GM21529 (cell line): ENCODE data around the gene SCN8A.

ENCODE experiments used
- ATAC-seq: cut with Tn5 transposase; IDR thresholded peaks from one replicate; pipeline ENCODE4 v1.9.1; 2021; ENCODE audit not compliant: unreplicated experiment

SCN8A gene

DNA sequence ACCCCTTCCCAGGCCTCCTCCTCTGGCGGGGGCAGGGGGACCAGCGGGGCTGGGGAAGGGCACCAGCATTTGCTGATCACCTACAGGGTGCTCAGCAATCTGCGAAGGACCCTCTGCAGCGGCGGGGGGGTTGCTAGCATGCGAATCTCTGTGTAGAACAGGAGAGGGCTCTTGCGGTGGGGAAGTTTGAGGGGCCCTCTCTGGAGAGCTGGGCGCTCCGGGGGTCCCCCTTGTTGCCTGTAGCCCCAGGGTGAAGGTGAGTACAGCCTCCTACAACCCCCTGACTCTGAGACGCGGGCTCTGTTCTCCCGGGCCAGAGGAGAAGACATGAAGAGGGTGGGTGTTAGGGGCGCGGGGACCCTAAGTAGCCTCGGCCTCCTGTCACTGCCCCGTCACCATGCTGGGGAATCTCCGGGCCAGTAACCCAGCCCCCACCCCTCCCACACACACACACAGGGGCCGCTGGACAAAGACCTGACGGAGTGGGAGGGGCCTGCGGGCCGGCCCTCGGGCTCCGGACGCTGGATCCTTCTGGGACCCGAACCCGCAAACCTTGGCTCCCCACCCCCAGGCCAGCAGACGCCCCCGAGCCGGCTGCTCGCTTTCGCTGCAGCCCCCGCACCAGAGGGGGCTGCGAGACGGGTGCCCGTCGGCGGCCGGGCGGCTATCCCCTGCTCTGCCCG, 256.8 kb downstream of the SCN8A start:
- no peak for ATAC-seq

DNA sequence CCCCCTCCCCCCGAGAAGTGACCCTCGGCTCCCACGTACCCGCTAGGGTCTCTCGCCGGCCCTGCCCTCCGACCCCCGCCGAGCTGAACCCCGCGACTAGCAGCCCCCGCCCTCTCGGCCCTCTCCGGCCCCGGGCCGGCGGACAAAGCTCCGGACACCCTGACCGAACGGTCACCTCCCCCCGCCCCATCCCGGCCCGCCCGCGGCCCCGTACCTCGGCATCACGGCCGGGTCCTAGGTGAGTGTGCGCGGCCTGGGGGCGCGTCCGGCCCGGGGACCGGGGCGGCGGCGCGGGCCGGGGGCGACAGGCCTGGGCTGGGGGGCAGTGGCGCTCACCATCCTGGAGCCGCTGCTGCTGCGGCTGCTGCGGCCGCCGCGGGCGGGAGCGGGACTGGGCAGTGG, 257.3 kb downstream of the SCN8A start, which contains the start of gene FIGNL2:
Gene FIGNL2, minus strand, starts transcription at position 393 of the 402 bp plus-strand sequence. CDS start 26,305 bp downstream, outside the sequence.
- no peak for ATAC-seq

DNA sequence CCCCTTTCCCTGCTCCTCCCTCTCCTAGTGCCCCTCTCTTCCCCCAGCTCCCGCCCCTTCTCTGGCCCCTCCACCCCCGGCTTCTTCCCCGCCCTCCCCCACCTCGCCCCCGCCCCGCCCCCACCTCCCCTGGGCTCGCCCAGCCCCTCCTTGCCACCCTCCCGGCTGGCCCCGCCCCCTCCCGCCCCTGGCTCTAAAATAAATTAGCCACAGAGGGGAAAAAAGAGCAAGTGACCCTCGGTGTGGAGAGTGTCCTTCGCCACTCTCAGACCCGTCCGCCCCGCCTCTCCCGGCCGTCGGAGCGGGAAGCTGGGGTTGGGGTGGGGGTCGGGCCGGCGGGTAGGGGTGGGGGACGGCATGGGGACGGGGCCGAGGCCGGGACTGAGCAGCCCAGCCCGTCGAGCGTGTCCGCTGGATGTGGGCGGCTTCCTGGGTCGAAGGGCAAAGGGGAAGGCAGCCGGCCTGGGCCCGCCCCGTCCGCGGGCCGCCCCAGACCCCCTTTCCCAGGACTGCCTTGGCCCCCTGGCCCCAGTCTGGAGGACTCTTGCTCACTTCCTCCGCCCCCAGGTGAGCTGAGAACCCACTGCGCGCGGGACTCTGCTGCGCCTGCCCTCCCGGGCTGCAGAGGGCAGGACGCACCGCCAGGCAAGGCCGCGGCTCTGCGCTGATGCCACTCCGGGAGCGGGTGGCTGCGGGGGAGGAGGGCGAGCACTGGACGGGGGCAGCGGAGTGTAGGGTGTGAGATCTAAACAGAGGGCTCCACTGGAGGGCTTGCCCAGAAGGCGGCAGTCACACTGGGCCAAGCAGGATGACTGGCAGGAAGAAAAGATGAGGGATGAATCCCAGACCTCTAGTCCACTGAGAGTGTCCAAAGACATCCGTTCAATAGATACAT, 258.1 kb downstream of the SCN8A start:
- no peak for ATAC-seq

DNA sequence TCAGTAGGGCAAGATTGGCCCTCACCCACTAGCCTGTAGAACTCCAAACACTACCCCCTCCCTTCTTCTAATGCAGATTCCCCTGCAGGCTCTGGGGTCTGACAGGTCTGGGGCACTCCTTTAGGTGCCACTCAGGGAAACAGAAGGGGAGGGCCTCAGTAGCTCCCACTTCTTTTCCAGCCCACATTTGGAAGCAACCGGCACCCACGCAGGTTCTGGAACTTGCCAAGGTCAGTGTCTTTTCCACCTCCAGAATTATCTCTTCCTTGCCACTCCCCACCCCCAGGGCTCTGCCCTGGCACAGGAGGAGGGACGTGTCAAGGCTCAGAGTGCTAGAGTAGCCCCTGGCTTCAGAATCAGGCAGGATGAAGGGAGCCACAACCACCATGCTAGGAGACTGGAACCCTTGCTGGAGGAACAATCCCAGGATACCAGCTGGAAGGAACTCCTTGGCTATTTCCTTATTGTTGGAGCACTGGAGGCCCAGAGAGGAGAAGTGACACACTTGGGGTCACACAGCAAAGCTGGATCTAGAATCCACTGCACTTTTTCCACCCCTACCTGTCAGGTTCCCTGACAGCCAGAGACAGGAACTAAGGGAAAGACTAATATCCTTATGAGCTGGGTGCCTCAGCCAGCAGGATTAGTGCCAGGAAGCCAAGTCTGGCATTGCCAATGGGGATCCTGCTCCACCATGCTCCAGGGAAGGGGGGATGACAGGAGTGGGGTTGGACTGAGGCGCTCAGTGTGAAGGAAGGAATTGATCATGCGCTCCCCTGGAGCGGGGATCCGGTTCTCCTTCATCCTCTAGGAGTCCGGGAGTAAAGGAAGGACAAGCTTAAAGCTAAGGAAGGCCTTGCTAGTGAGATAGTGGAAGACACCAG, 259.3 kb downstream of the SCN8A start:
- no peak for ATAC-seq

DNA sequence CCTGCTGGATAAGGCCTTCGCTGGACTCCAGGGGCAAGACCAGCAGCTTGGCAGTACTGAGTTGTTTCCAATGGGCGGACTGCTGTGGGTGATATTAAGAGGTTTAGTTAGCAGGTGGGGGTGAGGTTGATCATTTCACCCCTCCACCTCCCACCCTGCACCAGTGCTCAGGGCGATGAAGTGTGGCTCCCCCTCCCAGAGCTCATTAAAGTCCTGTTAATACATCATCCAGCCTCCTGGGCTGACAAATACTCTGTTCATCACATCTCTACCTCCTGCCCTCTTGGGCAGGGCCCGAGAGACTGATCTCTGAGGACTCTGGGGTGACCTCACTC, 259.9 kb downstream of the SCN8A start:
- ATAC-seq = no peak

DNA sequence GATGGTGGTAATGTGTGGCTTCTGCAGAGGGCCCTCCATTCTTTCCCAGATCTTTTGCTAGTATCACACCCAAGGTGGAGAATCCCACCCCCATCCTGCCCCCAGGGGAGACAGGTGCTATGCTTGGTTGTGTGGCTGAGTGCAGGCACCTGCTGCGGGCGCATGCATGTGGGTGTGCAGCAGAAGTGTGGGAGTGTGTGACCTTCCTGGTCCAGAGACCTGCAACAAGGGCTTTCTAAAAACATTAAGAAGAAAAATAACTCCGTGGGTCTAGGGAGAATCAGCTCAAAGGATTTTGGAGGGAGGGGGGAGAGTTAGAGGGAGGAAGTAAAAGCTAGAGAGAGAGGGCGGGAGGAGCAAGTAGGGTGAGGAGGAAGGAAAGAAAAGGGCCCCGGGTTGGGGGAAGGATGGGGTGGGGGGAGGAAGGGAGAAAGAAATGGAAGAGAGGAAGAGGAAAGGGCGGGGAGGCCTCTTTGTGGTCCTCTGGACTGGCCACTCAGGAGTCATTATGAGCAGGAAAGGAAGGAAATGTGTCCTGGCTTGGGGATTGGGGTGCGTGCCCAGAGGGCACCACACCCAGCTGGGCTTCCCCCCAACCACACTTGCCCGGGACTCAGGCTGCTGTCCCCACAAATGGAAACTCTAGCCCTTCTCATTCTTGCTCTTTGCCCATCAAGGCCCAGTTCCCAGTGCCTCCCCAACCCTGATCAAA, 260.5 kb downstream of the SCN8A start:
- no peak for ATAC-seq

DNA sequence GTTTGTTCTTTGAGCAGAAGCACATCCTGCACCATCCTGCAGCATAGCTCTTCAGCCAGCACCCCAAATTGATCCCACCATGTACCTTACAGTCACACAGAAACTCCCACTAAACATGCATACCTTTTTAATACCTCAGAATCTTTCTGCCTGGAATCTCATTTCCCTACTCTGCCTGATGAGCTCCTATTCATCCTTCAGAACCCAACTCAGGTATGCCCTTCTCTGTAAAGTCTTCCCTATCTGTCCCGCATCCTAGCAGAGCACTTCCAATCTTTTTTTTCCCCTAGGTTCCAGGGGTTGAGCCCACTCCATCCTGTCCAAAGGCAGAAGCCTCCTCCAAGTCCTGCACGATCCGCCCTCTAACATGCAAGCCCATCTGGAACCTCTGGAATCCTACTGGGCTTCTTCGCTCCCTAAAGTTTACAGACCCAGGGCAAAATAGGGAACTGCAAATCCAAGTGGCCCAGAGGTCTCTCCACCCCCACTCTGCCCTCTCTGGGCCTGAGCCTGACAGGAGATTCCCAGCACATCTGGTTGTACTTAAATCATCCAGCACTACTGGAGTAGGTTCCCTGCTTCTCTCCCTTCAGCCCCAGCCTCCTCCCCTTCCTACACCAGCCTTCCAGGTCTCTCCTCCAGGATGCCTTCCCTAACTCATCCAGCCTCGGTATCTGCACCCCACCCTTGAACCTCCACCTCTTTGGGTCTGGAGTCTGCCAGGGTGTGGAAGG, 261.5 kb downstream of the SCN8A start:
- no peak for ATAC-seq

DNA sequence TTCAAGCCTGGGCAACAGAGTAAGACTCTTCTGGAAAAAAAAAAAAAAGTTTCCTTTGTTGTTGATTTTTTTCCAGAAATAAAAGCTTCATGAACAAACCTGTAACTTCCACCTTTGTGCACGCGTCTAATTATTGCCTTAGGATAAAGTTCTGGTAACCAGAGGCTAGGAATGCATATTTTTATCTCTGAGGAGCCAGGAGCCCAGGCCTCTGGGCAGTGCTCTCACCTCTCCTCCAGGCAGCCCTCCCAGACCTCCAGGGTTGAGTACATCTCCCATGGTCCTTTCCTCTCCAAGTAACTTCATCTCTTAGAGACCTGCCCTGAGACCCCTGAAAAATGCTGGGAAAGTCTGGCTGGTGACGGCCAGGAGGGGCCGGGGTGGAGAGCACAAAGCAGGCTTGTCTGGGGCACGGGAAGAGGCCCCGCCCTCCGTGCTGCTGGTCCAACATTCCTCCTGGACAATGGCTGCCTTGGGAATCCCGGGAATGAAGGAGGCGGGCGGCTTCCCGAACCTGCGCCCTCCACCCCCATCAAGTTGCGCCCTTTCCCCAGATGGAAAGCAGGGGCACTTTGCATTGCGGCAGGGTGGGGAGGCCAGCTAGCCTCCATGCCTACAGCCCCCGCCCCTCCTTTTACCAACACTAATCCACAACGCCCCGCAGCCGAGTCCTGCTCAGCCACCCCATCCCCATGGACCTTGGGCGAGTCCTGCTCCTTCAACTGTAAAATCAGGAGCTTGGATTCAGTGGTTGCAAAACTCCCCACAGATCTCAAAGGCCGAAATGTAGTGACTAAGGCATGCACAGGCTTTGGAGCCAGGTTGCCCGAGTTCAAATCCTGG, 264.8 kb downstream of the SCN8A start:
- no peak for ATAC-seq

DNA sequence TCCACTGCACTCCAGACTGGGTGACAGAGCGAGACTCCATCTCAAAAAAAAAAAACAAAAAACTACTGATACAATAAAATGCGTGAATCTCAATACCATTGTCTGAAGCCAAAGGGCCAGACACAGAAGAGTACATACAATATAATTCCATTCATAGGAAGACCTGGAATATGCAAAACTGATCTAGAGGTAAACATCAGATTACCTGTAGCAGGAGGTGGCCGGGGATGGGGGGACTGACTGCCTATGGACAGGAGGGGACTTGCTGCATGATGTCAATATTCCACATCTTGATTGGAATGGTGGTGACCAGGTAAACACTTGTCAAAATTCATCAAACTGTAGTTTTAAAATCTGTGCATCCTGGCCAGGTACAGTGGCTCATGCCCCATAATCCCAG, 270.0 kb downstream of the SCN8A start:
- no peak for ATAC-seq
